Measurements from ENCODE around the gene EPHA1.

EPHA1 gene

GRCh38 chr7:143444785-143445184 lies 36.1 kb upstream of the EPHA1 start:
- POLR2A ChIA-PET, result no interaction called here
- TF ChIP-seq ELF4 (IDR thresholded peaks at IDR 0.05), result no peak
- TF ChIP-seq HDGF (IDR thresholded peaks at IDR 0.05; ENCODE audit: borderline replicate concordance), result no peak
- no peak for TF ChIP-seq CTBP1 (IDR thresholded peaks at IDR 0.05; ENCODE audit: borderline replicate concordance)
- no peak for TF ChIP-seq L3MBTL2 (conservative IDR thresholded peaks at IDR 0.05)
- no peak for TF ChIP-seq SP1 (IDR thresholded peaks at IDR 0.05)
- no peak for TF ChIP-seq PKNOX1 (IDR thresholded peaks at IDR 0.05)
- no peak for TF ChIP-seq ARNT (IDR thresholded peaks at IDR 0.05)
- no peak for TF ChIP-seq TARDBP (IDR thresholded peaks at IDR 0.05)
- no peak for TF ChIP-seq FOXA1 (IDR thresholded peaks at IDR 0.05)
- TF ChIP-seq NFRKB (IDR thresholded peaks at IDR 0.05), result no peak
- no peak for TF ChIP-seq FOXK2 (IDR thresholded peaks at IDR 0.05)
- no peak for TF ChIP-seq ZNF384 (IDR thresholded peaks at IDR 0.05)
- TF ChIP-seq SUZ12 (IDR thresholded peaks at IDR 0.05), result no peak
- TF ChIP-seq LEF1 (IDR thresholded peaks at IDR 0.05; ENCODE audit: borderline replicate concordance), result no peak
- no peak for TF ChIP-seq FOXM1 (IDR thresholded peaks at IDR 0.05; ENCODE audit: borderline replicate concordance)
- TF ChIP-seq BHLHE40 (IDR thresholded peaks at IDR 0.05; ENCODE audit: borderline replicate concordance), result no peak
- DNase-seq (ENCODE audit: extremely low spot score), result no peak
- CTCF ChIA-PET, result no interaction called here

GRCh38 chr7:143444063-143444782 lies 35.6 kb upstream of the EPHA1 start:
- POLR2A ChIA-PET, result no interaction called here

GRCh38 chr7:143443153-143443552 lies 34.5 kb upstream of the EPHA1 start, which contains the start of gene TAS2R60:
TAS2R60 (plus strand) TSS chr7:143443453; CDS start chr7:143443453, 0 bp downstream.
- POLR2A ChIA-PET, result no interaction called here
- CTCF ChIA-PET, result no interaction called here
- no peak for DNase-seq (ENCODE audit: extremely low spot score)
- TF ChIP-seq FOXM1 (IDR thresholded peaks at IDR 0.05; ENCODE audit: borderline replicate concordance) (no peak), ARNT (IDR thresholded peaks at IDR 0.05) (no peak), LEF1 (IDR thresholded peaks at IDR 0.05; ENCODE audit: borderline replicate concordance) (no peak), ZNF384 (IDR thresholded peaks at IDR 0.05) (no peak), SP1 (IDR thresholded peaks at IDR 0.05) (no peak), FOXK2 (IDR thresholded peaks at IDR 0.05) (no peak), TARDBP (IDR thresholded peaks at IDR 0.05) (no peak), HDGF (IDR thresholded peaks at IDR 0.05; ENCODE audit: borderline replicate concordance) (no peak), SUZ12 (IDR thresholded peaks at IDR 0.05) (no peak)

More at GRCh38 chr7:143444063-143444782, 35.6 kb upstream of the EPHA1 start:
- no peak for TF ChIP-seq PKNOX1 (IDR thresholded peaks at IDR 0.05)
- TF ChIP-seq LEF1 (IDR thresholded peaks at IDR 0.05; ENCODE audit: borderline replicate concordance), result no peak
- TF ChIP-seq L3MBTL2 (conservative IDR thresholded peaks at IDR 0.05), result no peak
- TF ChIP-seq ARNT (IDR thresholded peaks at IDR 0.05), result no peak
- no peak for TF ChIP-seq FOXK2 (IDR thresholded peaks at IDR 0.05)
- no peak for TF ChIP-seq HDGF (IDR thresholded peaks at IDR 0.05; ENCODE audit: borderline replicate concordance)
- no peak for TF ChIP-seq TARDBP (IDR thresholded peaks at IDR 0.05)
- no peak for TF ChIP-seq ELF4 (IDR thresholded peaks at IDR 0.05)
- DNase-seq (ENCODE audit: extremely low spot score), result no peak
- CTCF ChIA-PET, result no interaction called here

GRCh38 chr7:143439866-143440265 lies 31.2 kb upstream of the EPHA1 start:
- ChIA-PET POLR2A (no interaction called here), CTCF (no interaction called here)
- no peak for DNase-seq (ENCODE audit: extremely low spot score)
- TF ChIP-seq FOXM1 (IDR thresholded peaks at IDR 0.05; ENCODE audit: borderline replicate concordance) (no peak), SP1 (IDR thresholded peaks at IDR 0.05) (no peak), FOXA1 (IDR thresholded peaks at IDR 0.05) (no peak), NFRKB (IDR thresholded peaks at IDR 0.05) (no peak), LEF1 (IDR thresholded peaks at IDR 0.05; ENCODE audit: borderline replicate concordance) (no peak), ARNT (IDR thresholded peaks at IDR 0.05) (no peak), HDGF (IDR thresholded peaks at IDR 0.05; ENCODE audit: borderline replicate concordance) (no peak), PKNOX1 (IDR thresholded peaks at IDR 0.05) (no peak), ZNF384 (IDR thresholded peaks at IDR 0.05) (no peak), SUZ12 (IDR thresholded peaks at IDR 0.05) (no peak)

GRCh38 chr7:143437578-143437977 lies 28.9 kb upstream of the EPHA1 start:
- ChIA-PET CTCF (no interaction called here), POLR2A (no interaction called here)
- TF ChIP-seq FOXA1 (IDR thresholded peaks at IDR 0.05), result no peak
- TF ChIP-seq SUZ12 (IDR thresholded peaks at IDR 0.05), result no peak
- TF ChIP-seq FOXM1 (IDR thresholded peaks at IDR 0.05; ENCODE audit: borderline replicate concordance), result no peak
- TF ChIP-seq ARNT (IDR thresholded peaks at IDR 0.05), result no peak
- TF ChIP-seq ZNF384 (IDR thresholded peaks at IDR 0.05), result no peak
- TF ChIP-seq NFRKB (IDR thresholded peaks at IDR 0.05), result no peak
- TF ChIP-seq ELF4 (IDR thresholded peaks at IDR 0.05), result no peak
- no peak for TF ChIP-seq CTBP1 (IDR thresholded peaks at IDR 0.05; ENCODE audit: borderline replicate concordance)
- no peak for TF ChIP-seq HDGF (IDR thresholded peaks at IDR 0.05; ENCODE audit: borderline replicate concordance)
- TF ChIP-seq PKNOX1 (IDR thresholded peaks at IDR 0.05), result no peak
- no peak for TF ChIP-seq BHLHE40 (IDR thresholded peaks at IDR 0.05; ENCODE audit: borderline replicate concordance)
- no peak for TF ChIP-seq LEF1 (IDR thresholded peaks at IDR 0.05; ENCODE audit: borderline replicate concordance)
- no peak for TF ChIP-seq FOXK2 (IDR thresholded peaks at IDR 0.05)
- no peak for TF ChIP-seq TARDBP (IDR thresholded peaks at IDR 0.05)
- no peak for TF ChIP-seq SP1 (IDR thresholded peaks at IDR 0.05)
- no peak for DNase-seq (ENCODE audit: extremely low spot score)

Measured in HEK293T (cell line).